WI38 (cell line): ENCODE measurements around the gene ANKRD12.
A peak's percentile ranks its signal among the peaks of the same experiment; 100 is the strongest.

Experiments used
- H3K4me3 ChIP-seq: 2 replicates; pipeline ENCODE4 v1.5.1; 2011; ENCODE audit warnings: low read depth, mild to moderate bottlenecking, control low read depth, low read length
- TF ChIP-seq, protein P1 (sequence below): IDR thresholded peaks from 2 replicates; pipeline ENCODE4 v1.5.1; 2012; ENCODE audit warnings: low read depth, mild to moderate bottlenecking, control low read depth, low read length

The ANKRD12 gene

DNA sequence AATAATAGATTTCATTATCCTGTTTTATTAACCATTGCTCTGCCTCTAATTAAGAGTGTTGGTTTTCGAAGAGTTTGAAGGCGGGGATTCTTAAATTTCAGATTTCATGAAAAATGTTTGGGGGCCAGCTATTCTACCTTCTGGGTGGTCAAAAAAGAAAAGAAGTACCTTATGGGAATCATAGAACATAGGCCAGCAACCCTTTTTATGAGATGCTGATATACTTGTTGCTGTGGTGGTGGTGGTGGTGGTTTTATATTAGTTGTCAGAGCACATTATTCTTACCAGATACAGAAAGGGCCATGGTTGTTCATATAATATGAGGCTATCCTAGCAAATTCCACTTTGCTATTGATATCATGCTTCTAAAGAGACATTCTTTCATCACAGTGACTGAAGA lies 4.4 kb downstream of the ANKRD12 start:
- H3K4me3 ChIP-seq, result no peak overlapping the region
- TF ChIP-seq, protein P1, sequence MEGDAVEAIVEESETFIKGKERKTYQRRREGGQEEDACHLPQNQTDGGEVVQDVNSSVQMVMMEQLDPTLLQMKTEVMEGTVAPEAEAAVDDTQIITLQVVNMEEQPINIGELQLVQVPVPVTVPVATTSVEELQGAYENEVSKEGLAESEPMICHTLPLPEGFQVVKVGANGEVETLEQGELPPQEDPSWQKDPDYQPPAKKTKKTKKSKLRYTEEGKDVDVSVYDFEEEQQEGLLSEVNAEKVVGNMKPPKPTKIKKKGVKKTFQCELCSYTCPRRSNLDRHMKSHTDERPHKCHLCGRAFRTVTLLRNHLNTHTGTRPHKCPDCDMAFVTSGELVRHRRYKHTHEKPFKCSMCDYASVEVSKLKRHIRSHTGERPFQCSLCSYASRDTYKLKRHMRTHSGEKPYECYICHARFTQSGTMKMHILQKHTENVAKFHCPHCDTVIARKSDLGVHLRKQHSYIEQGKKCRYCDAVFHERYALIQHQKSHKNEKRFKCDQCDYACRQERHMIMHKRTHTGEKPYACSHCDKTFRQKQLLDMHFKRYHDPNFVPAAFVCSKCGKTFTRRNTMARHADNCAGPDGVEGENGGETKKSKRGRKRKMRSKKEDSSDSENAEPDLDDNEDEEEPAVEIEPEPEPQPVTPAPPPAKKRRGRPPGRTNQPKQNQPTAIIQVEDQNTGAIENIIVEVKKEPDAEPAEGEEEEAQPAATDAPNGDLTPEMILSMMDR, result no peak

DNA sequence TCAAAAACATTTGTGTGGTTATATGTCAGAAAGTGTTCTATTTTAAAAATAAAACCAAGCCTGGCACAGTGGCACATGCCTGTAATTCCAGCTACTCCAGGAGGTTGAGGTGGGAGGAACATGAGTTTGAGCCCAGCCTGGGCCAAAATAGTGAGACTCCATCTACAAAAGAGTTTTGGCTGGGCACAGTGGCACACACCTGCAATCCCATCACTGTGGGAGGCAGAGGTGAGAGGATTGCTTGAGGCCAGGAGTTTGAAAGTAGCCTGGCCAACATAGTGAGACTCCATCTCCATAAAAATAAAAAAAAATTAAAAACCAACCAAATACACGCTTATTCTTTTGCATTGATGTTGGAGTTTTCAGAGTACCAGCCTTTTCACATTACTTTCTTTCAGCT lies 9.6 kb downstream of the ANKRD12 start:
- TF ChIP-seq, protein P1, result no peak
- no peak overlapping the region for H3K4me3 ChIP-seq

DNA sequence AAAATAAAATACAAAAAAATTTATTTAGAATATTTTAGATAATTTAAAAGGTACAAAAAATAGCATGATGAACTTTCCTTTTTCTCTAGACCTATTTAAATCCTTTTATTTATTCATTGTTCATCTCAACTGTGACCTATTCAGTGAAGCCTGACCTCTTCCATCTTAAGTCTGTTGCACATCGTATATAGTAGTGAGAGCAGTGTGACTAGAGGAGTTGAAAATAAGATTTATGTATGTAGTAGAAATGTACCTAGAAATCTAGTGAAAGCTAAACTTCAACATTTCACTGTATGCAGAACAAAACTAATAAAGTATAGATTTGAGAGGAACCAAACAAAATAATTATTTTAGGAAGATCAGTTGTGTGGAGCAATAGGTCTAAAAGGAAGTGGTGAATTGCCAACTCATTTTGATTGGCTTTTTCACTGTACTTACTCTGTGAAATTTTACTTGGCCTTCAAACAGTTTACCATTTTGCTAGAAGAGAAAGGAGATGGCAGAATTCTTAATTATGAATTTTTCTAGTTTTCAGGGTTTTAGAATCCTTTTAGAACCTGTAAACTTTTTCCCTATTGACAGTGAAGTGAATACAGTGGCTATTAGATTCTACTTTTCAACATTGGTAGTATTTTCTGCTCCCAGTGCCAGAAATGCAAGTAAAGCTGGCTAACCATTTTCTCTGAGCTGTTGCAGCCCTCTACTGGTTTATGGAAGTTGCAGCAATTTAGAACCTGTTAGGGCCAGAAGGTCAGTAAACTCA lies 11.0 kb downstream of the ANKRD12 start:
- TF ChIP-seq, protein P1, result peak; percentile 46
- H3K4me3 ChIP-seq, result no peak overlapping the region

DNA sequence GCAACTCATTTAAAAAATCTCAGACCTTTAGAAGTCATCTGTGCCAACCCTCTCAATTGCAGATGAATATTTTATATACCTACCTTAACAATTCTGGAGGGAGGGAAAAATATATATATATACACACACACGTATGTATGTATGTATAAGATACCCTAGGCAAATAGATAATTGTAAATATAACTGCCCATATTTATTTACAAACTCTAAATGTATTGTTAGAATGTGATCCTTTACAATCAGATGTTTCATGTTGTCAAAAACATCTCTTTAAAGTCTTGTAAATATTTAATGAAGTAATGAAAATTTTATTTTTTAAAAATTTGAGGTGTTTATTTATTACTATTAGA lies 11.6 kb downstream of the ANKRD12 start:
- H3K4me3 ChIP-seq, result no peak overlapping the region
- TF ChIP-seq, protein P1, result no peak

DNA sequence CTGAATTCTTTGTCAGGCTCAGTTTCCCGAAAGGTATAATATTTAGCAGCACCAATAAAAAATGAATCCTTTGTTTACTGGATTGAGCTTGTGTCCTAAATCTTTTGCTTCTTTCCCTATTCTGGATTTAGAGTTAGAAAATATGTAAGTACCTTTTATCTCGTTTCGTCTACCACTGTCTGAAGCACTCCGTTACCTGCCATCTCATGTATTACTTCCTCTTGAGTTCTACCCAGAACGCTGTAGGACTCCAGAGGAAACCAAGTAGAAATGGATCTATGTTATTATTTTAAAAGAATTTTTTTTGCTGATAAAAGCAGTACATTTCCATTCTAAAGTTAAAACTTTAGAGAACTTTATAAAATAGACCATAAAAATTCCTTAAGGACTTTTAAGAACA lies 13.5 kb downstream of the ANKRD12 start:
- H3K4me3 ChIP-seq, result no peak overlapping the region
- TF ChIP-seq, protein P1, result no peak

DNA sequence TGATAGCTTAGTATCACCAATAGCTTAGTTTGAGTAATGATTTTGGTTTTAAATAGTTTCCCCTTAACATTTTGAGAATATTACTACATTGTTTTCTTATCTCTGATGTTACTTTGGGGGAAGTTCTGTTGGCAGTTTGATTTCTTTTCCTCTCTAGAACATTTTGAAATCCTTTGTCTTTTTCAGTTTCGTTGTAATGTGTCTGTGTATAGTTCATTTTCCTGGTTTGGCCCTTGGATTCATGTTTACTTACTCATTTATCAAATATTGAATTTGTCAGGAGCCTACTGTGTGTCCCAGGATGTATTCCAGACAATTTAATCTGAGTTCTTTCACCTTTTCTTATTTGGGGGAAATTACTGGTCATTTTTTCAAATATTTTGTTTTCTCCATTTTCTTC lies 16.7 kb downstream of the ANKRD12 start:
- H3K4me3 ChIP-seq, result no peak overlapping the region
- TF ChIP-seq, protein P1, result no peak

DNA sequence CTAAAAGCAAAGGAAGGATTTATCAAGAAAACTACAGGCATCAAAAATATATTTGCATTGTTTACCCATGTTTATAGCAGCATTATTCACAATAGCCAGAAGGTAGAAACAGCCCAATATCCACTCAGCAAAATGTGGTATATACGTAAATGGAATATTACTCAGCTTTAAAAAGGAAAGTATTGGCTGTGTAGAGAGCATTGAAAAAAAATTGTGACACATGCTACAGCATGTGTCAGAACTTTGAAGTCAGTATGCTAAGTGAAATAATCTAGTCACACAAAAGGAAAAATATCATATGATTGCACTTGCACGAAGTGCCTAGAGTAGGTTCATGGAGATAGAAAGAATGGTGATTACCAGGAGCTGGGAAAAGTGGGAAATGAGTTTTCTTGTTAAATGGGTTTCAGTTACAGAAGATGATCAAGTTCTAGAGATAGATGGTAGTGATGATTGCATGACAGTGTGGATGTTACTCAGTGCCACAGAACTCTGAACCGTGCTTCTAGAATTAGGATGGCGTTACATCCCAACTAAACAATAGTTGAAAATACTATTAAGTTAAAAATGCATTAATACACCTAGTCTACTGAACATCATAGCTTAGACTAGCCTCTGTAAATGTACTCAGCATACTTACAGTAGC lies 20.1 kb downstream of the ANKRD12 start:
- no peak overlapping the region for H3K4me3 ChIP-seq
- TF ChIP-seq, protein P1, result no peak
